Measurements from ENCODE around the gene RASGRF1. TPM values are rescaled to one million over a fixed set of nuclear protein-coding genes. Genes with fewer than 3 reads are reported as not detected.
A peak's percentile ranks its signal among the peaks of the same experiment; 100 is the strongest.

RASGRF1 gene
- total and polyA plus RNA-seq, 2 experiments from 2014 or later: 0.05 to 0.24 TPM

DNA sequence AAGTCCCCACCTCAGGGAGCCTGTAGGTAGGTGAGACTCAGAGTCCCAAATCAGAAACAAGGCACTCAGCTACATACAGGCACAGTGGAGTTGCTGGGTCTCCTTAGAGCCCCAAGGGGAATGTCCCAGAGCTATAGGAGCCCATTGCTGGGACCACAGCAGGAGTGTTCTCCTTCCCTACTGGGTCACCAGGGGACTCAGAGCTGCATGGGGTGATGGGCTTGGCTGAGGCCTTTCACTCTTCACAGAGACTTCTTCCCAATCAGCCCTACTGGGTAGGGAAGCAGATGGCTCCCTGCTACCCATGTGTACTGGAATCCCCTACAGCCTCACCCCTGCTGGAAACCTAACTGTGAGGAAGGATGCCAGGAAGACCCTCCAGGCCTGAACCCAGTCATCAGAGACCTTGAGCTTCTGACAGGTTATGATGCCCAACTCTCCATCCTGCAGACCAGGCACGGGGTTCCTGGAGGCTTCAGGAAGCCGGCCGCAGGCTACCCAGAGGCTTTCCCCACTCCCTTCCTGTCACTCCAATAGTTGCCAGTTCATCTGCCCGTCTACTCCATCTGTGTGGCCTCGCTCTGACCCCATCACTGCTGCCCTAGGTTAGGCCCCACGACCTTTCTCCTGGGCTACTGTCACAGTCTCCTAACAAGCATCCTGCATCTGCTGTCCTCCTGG is 24.0 kb downstream of the RASGRF1 start:
- Mint-ChIP-seq H3K9me3 (no peaks in the 10 kb centered on the region), H3K4me3 (no peak overlapping the region), H3K4me1 (no peaks in the 10 kb centered on the region), H3K27me3 (ENCODE audit: insufficient read depth, low read depth, poor library complexity) (peaks cover 7% of the 10 kb centered on the region), H3K36me3 (ENCODE audit: low read depth) (no peaks in the 10 kb centered on the region), H3K27ac (no peak overlapping the region)
- H3K36me3 ChIP-seq (ENCODE audit: insufficient read depth): no peaks in the 10 kb centered on the region
- no peak overlapping the region for H3K27ac ChIP-seq (ENCODE audit: low read depth)
- H3K4me2 ChIP-seq: no peak overlapping the region
- no peak overlapping the region for H2AFZ ChIP-seq
- no peak for TF ChIP-seq STAT1 (IDR thresholded peaks at IDR 0.05; ENCODE audit: unreplicated experiment)
- no peak for ATAC-seq
- H3K79me2 ChIP-seq (replicated peaks; ENCODE audit: insufficient read depth): no peaks in the 10 kb centered on the region
- H3K27me3 ChIP-seq (ENCODE audit: insufficient read depth): peaks cover 2% of the 10 kb centered on the region; the same call in 1 of the 2 replicates
- H3F3A ChIP-seq (replicated peaks; ENCODE audit: low read depth): no peaks in the 10 kb centered on the region
- H3K4me3 ChIP-seq: no peak overlapping the region
- no peaks in the 10 kb centered on the region for H3K4me1 ChIP-seq (ENCODE audit: insufficient read depth)
- H4K20me1 ChIP-seq (replicated peaks; ENCODE audit: insufficient read depth): no peaks in the 10 kb centered on the region
- DNase-seq (ENCODE audit: low spot score): no peak
- 0 out of 2 replicates have a peak, but pooled peaks cover 3% of the 10 kb centered on the region for H3K9me2 ChIP-seq (ENCODE audit: insufficient read depth)

DNA sequence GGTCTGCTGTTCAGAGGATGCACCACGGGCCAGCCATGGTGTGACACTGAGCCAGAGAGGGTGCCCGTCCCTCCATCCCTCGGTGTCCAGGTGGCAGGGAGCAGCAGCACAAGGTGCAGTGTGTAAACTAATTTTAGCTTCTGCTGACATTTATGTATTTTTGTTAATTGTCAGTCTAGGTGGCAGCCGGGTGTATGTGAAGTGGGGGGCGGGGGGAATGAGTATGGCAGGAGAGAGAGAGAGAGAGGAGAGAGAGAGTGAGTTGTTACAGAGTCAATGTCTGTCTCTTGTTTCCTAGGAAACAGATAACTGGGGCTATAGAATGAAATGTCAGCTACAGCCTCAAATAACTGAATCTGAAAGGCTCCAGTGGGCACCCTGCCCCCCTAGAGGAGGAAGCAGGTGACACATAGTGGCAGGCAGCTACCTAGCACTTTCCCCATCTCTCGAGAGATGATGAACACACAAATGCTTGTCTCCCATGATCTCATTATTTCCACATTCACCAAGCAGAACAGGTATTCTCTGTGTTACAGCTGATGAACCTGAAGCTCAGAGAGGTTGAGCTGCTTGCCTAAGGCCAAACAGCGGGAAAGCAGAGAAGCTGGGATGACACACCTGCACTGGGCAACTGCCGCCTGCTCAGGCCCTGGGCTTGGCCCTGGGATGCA is 24.7 kb downstream of the RASGRF1 start:
- ATAC-seq: no peak; the same call in 2 of the 3 replicates
- H3K4me2 ChIP-seq: no peak overlapping the region
- Mint-ChIP-seq H3K4me1 (peaks cover 2% of the 10 kb centered on the region; the same call in 2 of the 3 replicates), H3K4me3 (no peak overlapping the region), H3K27me3 (ENCODE audit: insufficient read depth, low read depth, poor library complexity) (peaks cover 10% of the 10 kb centered on the region), H3K36me3 (ENCODE audit: low read depth) (no peaks in the 10 kb centered on the region), H3K27ac (no peak overlapping the region), H3K9me3 (no peaks in the 10 kb centered on the region)
- no peak overlapping the region for H3K27ac ChIP-seq (ENCODE audit: low read depth)
- peak; percentile 11 for DNase-seq (ENCODE audit: low spot score)
- H4K20me1 ChIP-seq (replicated peaks; ENCODE audit: insufficient read depth): no peaks in the 10 kb centered on the region
- TF ChIP-seq, protein P1, sequence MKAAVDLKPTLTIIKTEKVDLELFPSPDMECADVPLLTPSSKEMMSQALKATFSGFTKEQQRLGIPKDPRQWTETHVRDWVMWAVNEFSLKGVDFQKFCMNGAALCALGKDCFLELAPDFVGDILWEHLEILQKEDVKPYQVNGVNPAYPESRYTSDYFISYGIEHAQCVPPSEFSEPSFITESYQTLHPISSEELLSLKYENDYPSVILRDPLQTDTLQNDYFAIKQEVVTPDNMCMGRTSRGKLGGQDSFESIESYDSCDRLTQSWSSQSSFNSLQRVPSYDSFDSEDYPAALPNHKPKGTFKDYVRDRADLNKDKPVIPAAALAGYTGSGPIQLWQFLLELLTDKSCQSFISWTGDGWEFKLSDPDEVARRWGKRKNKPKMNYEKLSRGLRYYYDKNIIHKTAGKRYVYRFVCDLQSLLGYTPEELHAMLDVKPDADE (IDR thresholded peaks at IDR 0.05): no peak
- TF ChIP-seq, protein P2, sequence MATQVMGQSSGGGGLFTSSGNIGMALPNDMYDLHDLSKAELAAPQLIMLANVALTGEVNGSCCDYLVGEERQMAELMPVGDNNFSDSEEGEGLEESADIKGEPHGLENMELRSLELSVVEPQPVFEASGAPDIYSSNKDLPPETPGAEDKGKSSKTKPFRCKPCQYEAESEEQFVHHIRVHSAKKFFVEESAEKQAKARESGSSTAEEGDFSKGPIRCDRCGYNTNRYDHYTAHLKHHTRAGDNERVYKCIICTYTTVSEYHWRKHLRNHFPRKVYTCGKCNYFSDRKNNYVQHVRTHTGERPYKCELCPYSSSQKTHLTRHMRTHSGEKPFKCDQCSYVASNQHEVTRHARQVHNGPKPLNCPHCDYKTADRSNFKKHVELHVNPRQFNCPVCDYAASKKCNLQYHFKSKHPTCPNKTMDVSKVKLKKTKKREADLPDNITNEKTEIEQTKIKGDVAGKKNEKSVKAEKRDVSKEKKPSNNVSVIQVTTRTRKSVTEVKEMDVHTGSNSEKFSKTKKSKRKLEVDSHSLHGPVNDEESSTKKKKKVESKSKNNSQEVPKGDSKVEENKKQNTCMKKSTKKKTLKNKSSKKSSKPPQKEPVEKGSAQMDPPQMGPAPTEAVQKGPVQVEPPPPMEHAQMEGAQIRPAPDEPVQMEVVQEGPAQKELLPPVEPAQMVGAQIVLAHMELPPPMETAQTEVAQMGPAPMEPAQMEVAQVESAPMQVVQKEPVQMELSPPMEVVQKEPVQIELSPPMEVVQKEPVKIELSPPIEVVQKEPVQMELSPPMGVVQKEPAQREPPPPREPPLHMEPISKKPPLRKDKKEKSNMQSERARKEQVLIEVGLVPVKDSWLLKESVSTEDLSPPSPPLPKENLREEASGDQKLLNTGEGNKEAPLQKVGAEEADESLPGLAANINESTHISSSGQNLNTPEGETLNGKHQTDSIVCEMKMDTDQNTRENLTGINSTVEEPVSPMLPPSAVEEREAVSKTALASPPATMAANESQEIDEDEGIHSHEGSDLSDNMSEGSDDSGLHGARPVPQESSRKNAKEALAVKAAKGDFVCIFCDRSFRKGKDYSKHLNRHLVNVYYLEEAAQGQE (IDR thresholded peaks at IDR 0.05; ENCODE audit: unreplicated experiment): no peak
- no peak for TF ChIP-seq EZH2 (IDR thresholded peaks at IDR 0.05; ENCODE audit: low read depth, unreplicated experiment)
- H3K4me1 ChIP-seq (ENCODE audit: insufficient read depth): peaks cover under 1% of the 10 kb centered on the region; the same call in 1 of the 2 replicates
- 0 out of 2 replicates have a peak, but pooled peaks cover 3% of the 10 kb centered on the region for H3K9me2 ChIP-seq (ENCODE audit: insufficient read depth)
- no peak overlapping the region for H3K4me3 ChIP-seq
- H2AFZ ChIP-seq: no peak overlapping the region
- no peaks in the 10 kb centered on the region for H3K79me2 ChIP-seq (replicated peaks; ENCODE audit: insufficient read depth)
- no peaks in the 10 kb centered on the region for H3K36me3 ChIP-seq (ENCODE audit: insufficient read depth)
- H3F3A ChIP-seq (replicated peaks; ENCODE audit: low read depth): no peaks in the 10 kb centered on the region
- peaks cover 3% of the 10 kb centered on the region; the same call in 1 of the 2 replicates for H3K27me3 ChIP-seq (ENCODE audit: insufficient read depth)

Measured in GM23338 (cell line).